HG03060 (cell line): ENCODE results near the gene CADM2.

Source experiments
- ATAC-seq: cut with Tn5 transposase; IDR thresholded peaks from one replicate; pipeline ENCODE4 v1.9.1; 2021; ENCODE audit warnings: low read depth, moderate number of reproducible peaks; ENCODE audit not compliant: unreplicated experiment

Gene CADM2

GRCh38 chr3:85740561-85740960 lies 781.8 kb downstream of the CADM2 start:
- ATAC-seq, result no peak

GRCh38 chr3:85758442-85758841 lies 799.7 kb downstream of the CADM2 start:
- ATAC-seq, result no peak

- no peak for ATAC-seq
These were observed 801.6 kb downstream of the CADM2 start for GRCh38 chr3:85760342-85760741.

- no peak for ATAC-seq
These were observed 822.0 kb downstream of the CADM2 start for GRCh38 chr3:85780806-85781205.

- ATAC-seq, result no peak
These were observed 823.0 kb downstream of the CADM2 start for GRCh38 chr3:85781806-85782205.

GRCh38 chr3:85783291-85783690 lies 824.5 kb downstream of the CADM2 start:
- no peak for ATAC-seq

- ATAC-seq, result no peak
These were observed 827.0 kb downstream of the CADM2 start for GRCh38 chr3:85785766-85786165.

- ATAC-seq, result no peak
These were observed 831.7 kb downstream of the CADM2 start for GRCh38 chr3:85790445-85791030.

- no peak for ATAC-seq
These were observed 837.4 kb downstream of the CADM2 start for GRCh38 chr3:85796140-85796539.

- ATAC-seq, result no peak
These were observed 841.9 kb downstream of the CADM2 start for GRCh38 chr3:85800676-85801075.

- no peak for ATAC-seq
These were observed 843.2 kb downstream of the CADM2 start for GRCh38 chr3:85801955-85802354.

GRCh38 chr3:85808755-85809154 lies 850.0 kb downstream of the CADM2 start:
- no peak for ATAC-seq

- ATAC-seq, result peak; percentile 58
These were observed 862.5 kb downstream of the CADM2 start for GRCh38 chr3:85821130-85821756.

GRCh38 chr3:85835857-85836440 lies 877.2 kb downstream of the CADM2 start:
- ATAC-seq, result no peak

GRCh38 chr3:85837402-85837801 lies 878.6 kb downstream of the CADM2 start:
- ATAC-seq, result no peak

GRCh38 chr3:85838921-85839320 lies 880.1 kb downstream of the CADM2 start:
- no peak for ATAC-seq

GRCh38 chr3:85842081-85842480 lies 883.3 kb downstream of the CADM2 start:
- no peak for ATAC-seq

GRCh38 chr3:85846940-85847339 lies 888.2 kb downstream of the CADM2 start:
- ATAC-seq, result no peak

GRCh38 chr3:85851071-85851470 lies 892.3 kb downstream of the CADM2 start:
- no peak for ATAC-seq

- no peak for ATAC-seq
These were observed 895.0 kb downstream of the CADM2 start for GRCh38 chr3:85853805-85854204.

GRCh38 chr3:85862893-85863455 lies 904.2 kb downstream of the CADM2 start:
- no peak for ATAC-seq

- ATAC-seq, result no peak
These were observed 906.1 kb downstream of the CADM2 start for GRCh38 chr3:85864896-85865295.
